ENCODE results near the gene MASP1. TPM values are rescaled to one million over a fixed set of nuclear protein-coding genes. Genes with fewer than 3 reads are reported as not detected.

MASP1 gene
- total RNA-seq, 1 donor from 2014 or later = not detected

DNA sequence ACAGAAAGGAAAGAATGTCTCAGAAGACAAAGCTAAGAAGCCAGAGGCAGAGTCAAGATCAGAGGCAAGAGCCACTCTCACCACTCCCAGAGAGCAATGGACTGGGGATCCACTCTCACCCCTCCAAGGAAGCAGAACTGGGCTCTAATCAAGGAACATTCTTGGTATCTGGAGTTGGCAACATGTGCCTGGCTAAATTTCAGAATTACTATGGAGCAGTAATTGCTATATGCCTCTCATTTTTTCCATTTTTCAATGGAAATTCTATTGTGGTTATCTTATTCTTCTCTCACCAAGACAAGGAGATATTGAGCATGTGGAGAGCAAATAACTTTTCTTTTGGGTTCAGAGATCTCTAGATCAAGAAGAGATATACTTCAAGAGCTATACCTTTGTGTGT is 22.1 kb downstream of the MASP1 start:
- Mint-ChIP-seq H3K27ac (no peak overlapping the region), H3K27me3 (ENCODE audit: insufficient read depth) (peaks cover 7% of the 10 kb centered on the region), H3K4me3 (no peak overlapping the region), H3K4me1 (ENCODE audit: low read depth) (no peaks in the 10 kb centered on the region), H3K36me3 (ENCODE audit: low read depth) (no peaks in the 10 kb centered on the region), H3K9me3 (no peaks in the 10 kb centered on the region)
- no peak for DNase-seq (ENCODE audit: low spot score)
- intact Hi-C loops (cut with micrococcal nuclease) = no loop called here

DNA sequence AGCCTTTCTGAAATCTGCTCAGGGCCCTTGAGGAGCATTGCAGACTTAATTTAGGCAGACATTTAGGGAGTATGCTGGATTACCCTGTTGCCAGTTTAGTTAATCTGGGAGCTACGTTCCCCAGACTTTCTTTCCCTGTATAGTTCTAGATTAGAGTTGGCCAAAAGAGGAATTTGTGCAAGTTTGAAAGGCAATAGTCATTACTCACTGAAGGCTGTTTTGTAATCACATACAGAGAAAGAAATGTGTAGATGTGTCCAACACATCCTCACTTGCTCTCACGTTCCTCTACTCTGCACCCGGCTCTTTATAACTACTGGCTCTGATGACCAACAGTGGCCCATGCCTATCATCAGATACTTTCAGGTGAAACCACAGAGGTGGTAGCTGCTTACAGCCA is 24.2 kb downstream of the MASP1 start:
- intact Hi-C loops (cut with micrococcal nuclease) = no loop called here
- DNase-seq (ENCODE audit: low spot score) = no peak
- no peak overlapping the region for H3K27ac Mint-ChIP-seq
- H3K4me3 Mint-ChIP-seq = no peak overlapping the region
- H3K9me3 Mint-ChIP-seq = no peaks in the 10 kb centered on the region
- peaks cover 8% of the 10 kb centered on the region for H3K27me3 Mint-ChIP-seq (ENCODE audit: insufficient read depth)
- H3K4me1 Mint-ChIP-seq (ENCODE audit: low read depth) = no peaks in the 10 kb centered on the region
- H3K36me3 Mint-ChIP-seq (ENCODE audit: low read depth) = no peaks in the 10 kb centered on the region

DNA sequence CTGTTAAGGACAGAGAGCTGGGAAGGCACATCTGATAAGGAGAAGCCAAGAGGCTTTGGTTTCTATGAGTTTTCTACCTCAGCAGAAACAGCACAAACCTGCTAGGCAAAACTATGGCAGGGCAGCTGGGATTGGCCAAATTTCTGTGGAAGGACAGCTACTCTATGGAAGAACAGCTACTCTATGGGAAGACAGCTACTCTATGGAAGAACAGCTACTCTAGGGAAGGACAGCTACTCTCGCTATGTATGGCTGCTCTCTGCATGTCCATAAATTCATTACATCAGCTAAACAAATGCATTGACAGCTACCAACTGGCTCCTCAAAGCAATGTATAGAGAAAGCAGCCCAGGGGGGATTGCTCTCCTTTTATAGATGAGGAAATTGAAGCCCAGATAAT is 24.8 kb downstream of the MASP1 start:
- Mint-ChIP-seq H3K4me1 (ENCODE audit: low read depth) (no peaks in the 10 kb centered on the region), H3K9me3 (no peaks in the 10 kb centered on the region), H3K36me3 (ENCODE audit: low read depth) (no peaks in the 10 kb centered on the region), H3K27ac (no peak overlapping the region), H3K27me3 (ENCODE audit: insufficient read depth) (peaks cover 8% of the 10 kb centered on the region), H3K4me3 (no peak overlapping the region)
- intact Hi-C loops (cut with micrococcal nuclease) = no loop called here
- DNase-seq (ENCODE audit: low spot score) = no peak

DNA sequence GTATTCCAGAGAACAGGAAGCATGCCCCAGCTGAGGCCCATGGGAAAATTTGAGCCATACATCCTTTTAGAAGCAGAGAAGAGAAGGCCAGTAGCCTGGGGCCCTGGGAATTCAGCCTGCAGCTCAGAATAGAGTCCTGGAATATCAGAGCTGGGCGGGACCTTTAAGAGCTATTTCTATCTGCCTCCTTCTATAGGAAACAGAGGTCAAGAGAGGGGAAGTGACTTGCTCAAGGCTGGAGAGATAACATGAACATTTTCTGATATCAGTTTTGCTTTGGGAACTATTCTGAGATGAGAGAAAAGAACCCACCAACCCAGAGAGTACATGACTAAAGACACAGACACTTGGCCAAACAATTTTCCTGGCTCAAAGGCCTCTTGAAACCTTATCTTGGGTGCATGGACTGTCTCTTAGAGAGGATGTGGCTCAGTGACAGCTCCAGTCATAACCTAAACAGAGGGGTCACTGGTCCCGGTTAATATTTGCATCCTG is 26.0 kb downstream of the MASP1 start:
- H3K9me3 Mint-ChIP-seq = no peaks in the 10 kb centered on the region
- H3K4me3 Mint-ChIP-seq = no peak overlapping the region
- no peak for DNase-seq (ENCODE audit: low spot score)
- H3K4me1 Mint-ChIP-seq (ENCODE audit: low read depth) = no peaks in the 10 kb centered on the region
- intact Hi-C loops (cut with micrococcal nuclease) = no loop called here
- H3K27me3 Mint-ChIP-seq (ENCODE audit: insufficient read depth) = peaks cover 8% of the 10 kb centered on the region
- no peaks in the 10 kb centered on the region for H3K36me3 Mint-ChIP-seq (ENCODE audit: low read depth)
- no peak overlapping the region for H3K27ac Mint-ChIP-seq

DNA sequence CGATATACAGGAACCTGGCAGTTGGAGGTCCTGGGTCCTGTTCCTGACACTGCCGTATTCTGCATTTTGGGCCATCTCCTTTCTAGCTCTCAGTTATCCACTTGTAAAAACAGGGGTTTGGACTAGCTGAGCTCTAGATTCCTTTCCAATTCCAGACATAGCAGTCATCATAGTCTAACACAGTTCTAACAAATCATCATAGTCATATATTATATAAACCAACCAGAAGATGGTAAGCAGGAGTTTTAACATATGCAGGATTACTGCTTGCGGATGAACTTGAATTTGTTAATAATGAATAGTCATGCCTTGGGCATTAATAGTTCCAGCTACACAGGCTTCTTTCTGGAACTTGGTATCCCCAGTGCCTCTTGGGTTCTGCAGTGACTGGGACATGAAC is 26.6 kb downstream of the MASP1 start:
- H3K36me3 Mint-ChIP-seq (ENCODE audit: low read depth) = no peaks in the 10 kb centered on the region
- no peaks in the 10 kb centered on the region for H3K9me3 Mint-ChIP-seq
- DNase-seq (ENCODE audit: low spot score) = no peak
- no peaks in the 10 kb centered on the region for H3K4me1 Mint-ChIP-seq (ENCODE audit: low read depth)
- H3K4me3 Mint-ChIP-seq = no peak overlapping the region
- intact Hi-C loops (cut with micrococcal nuclease) = no loop called here
- no peak overlapping the region for H3K27ac Mint-ChIP-seq
- H3K27me3 Mint-ChIP-seq (ENCODE audit: insufficient read depth) = peaks cover 8% of the 10 kb centered on the region

DNA sequence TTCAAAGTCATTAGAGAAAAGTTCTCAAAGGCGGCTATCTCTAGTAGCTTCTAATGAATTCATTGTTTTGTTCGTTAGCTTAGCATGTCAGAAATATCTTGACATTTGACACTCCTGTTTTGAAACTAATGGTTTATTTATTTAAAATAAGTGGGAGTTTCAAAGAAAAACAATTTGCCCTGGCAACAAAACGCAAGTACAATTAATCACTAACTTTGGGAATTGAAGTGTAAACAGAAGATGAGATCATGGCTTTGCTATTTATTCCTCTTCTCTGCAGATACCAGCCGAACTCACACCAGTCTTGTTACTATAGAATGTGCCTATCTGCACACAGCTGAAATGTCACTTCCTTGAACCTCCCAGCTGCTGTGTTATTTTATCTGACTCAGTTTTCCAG is 27.5 kb downstream of the MASP1 start:
- peaks cover 8% of the 10 kb centered on the region for H3K27me3 Mint-ChIP-seq (ENCODE audit: insufficient read depth)
- H3K27ac Mint-ChIP-seq = no peak overlapping the region
- no peaks in the 10 kb centered on the region for H3K9me3 Mint-ChIP-seq
- no peaks in the 10 kb centered on the region for H3K36me3 Mint-ChIP-seq (ENCODE audit: low read depth)
- H3K4me3 Mint-ChIP-seq = no peak overlapping the region
- no peaks in the 10 kb centered on the region for H3K4me1 Mint-ChIP-seq (ENCODE audit: low read depth)
- no peak for DNase-seq (ENCODE audit: low spot score)
- intact Hi-C loops (cut with micrococcal nuclease) = no loop called here

DNA sequence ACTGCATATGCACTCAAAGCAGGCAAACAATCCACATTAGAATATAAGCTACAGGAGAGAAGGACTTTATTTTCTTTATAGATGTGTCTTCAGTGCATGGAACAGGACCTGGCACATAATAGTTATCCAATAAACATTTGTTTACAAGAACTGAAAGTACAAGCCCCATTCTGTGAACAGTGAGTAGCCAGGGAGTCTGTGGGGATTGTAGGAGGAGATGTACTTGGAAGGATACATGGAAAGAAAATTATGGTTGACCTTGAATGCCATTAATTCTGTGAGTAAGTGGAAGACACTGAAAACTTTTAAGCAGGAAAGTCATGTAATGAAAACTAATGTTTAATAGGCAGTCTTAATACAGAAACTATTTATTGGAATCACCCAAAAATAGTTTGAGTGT is 28.3 kb downstream of the MASP1 start:
- no peaks in the 10 kb centered on the region for H3K9me3 Mint-ChIP-seq
- H3K4me3 Mint-ChIP-seq = no peak overlapping the region
- no peak overlapping the region for H3K27ac Mint-ChIP-seq
- H3K27me3 Mint-ChIP-seq (ENCODE audit: insufficient read depth) = peaks cover 8% of the 10 kb centered on the region
- DNase-seq (ENCODE audit: low spot score) = no peak
- intact Hi-C loops (cut with micrococcal nuclease) = no loop called here
- no peaks in the 10 kb centered on the region for H3K36me3 Mint-ChIP-seq (ENCODE audit: low read depth)
- no peaks in the 10 kb centered on the region for H3K4me1 Mint-ChIP-seq (ENCODE audit: low read depth)

DNA sequence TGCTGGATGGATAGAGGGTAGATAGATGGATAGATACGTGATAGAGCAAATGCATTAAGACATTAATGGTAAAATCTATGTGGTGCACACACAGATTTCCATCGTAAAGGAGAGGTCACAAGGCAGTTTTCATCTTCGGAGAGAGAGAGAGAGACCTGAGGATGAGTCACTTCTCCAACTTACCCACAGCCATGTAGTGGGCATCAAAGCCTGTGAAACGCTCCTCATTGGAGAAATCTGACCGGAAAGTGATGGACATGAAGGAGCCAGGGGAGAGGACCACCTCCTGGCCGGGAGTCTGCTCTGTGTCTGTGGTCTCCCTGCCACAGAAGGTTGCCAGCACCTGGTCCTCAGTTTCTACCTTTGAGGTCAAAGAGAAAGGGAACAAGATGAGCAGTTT is 29.2 kb downstream of the MASP1 start:
- Mint-ChIP-seq H3K4me1 (ENCODE audit: low read depth) (no peaks in the 10 kb centered on the region), H3K27me3 (ENCODE audit: insufficient read depth) (peaks cover 10% of the 10 kb centered on the region), H3K27ac (no peak overlapping the region), H3K36me3 (ENCODE audit: low read depth) (no peaks in the 10 kb centered on the region), H3K4me3 (no peak overlapping the region), H3K9me3 (no peaks in the 10 kb centered on the region)
- DNase-seq (ENCODE audit: low spot score) = no peak
- intact Hi-C loops (cut with micrococcal nuclease) = no loop called here

DNA sequence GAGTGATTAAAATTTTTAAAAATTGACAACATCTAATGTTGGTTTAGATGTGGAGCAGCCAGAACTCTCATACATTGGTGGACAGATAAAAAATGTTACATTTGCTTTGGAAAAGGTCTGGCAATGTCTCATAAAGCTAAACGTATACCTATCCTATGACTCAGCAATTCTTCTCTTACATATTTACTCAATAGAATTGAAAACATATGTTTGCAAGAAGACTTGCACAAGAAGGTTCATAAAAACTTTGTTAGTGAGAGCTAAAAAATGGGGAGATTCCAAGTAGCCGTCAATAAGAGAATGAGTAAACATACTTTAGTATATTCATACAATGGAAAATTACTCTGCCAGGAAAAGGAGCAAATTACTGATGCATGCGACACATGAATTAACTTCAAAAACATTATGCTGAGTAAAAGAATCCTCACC is 30.0 kb downstream of the MASP1 start:
- Mint-ChIP-seq H3K9me3 (no peaks in the 10 kb centered on the region), H3K4me1 (ENCODE audit: low read depth) (no peaks in the 10 kb centered on the region), H3K4me3 (no peak overlapping the region), H3K36me3 (ENCODE audit: low read depth) (no peaks in the 10 kb centered on the region), H3K27ac (no peak overlapping the region), H3K27me3 (ENCODE audit: insufficient read depth) (peaks cover 10% of the 10 kb centered on the region)
- intact Hi-C loops (cut with micrococcal nuclease) = no loop called here
- no peak for DNase-seq (ENCODE audit: low spot score)

DNA sequence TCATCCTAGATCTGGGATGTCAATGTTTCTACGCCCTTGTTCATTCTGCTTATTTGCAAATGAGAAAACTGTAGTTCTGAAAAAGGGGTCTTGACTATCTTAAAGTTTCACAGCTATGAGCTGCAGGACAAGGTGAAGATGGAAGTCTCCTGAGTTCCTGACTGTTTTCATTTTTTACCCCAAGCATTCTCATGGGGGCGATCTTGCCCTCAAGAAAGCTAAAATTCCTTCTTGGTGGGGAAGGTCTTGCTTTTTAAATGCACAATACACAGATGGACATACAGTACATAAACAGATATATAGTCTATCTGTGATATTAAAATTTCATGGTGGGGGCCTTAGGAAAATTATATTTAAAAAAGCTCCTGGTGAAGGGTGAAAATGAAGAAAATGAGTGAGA is 32.4 kb downstream of the MASP1 start:
- DNase-seq (ENCODE audit: low spot score) = no peak
- no peak overlapping the region for H3K4me3 Mint-ChIP-seq
- H3K27me3 Mint-ChIP-seq (ENCODE audit: insufficient read depth) = peaks cover 8% of the 10 kb centered on the region
- intact Hi-C loops (cut with micrococcal nuclease) = no loop called here
- no peaks in the 10 kb centered on the region for H3K36me3 Mint-ChIP-seq (ENCODE audit: low read depth)
- no peaks in the 10 kb centered on the region for H3K4me1 Mint-ChIP-seq (ENCODE audit: low read depth)
- no peak overlapping the region for H3K27ac Mint-ChIP-seq
- H3K9me3 Mint-ChIP-seq = no peaks in the 10 kb centered on the region

DNA sequence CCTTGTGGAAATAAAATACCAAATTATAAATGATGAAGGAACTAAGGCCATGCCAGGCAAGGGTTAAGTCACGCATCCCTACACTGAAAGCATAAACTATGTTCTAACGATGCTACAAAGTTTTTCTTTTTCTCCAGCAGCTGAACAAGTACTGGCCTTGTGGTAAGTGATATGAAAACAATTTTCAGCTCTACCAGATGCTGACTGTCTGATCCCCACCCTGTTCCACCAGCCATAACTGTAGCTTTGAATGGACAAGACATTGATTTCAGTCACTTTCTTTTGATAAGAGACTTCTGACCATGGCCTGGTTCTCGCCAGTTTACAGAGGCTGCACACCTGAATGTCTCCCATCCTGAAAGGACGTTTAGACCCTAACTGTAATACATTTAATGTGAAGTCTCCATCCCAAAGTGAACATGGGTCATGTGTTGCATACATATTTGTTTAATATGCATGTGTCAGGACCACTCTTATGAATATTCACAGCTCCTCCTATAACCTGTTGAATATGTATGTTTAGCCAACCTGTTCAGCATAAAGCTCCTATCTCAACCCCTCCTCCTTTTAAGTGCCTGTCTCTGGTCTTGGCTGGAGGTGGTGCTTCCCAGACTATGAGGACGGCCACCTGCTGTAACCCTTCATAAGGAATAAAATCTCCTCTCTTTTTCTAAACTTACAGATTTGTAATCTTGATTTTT is 33.4 kb downstream of the MASP1 start:
- H3K27ac Mint-ChIP-seq = no peak overlapping the region
- no peak overlapping the region for H3K4me3 Mint-ChIP-seq
- H3K9me3 Mint-ChIP-seq = no peaks in the 10 kb centered on the region
- H3K36me3 Mint-ChIP-seq (ENCODE audit: low read depth) = no peaks in the 10 kb centered on the region
- intact Hi-C loops (cut with micrococcal nuclease) = no loop called here
- peaks cover 6% of the 10 kb centered on the region for H3K27me3 Mint-ChIP-seq (ENCODE audit: insufficient read depth)
- no peak for DNase-seq (ENCODE audit: low spot score)
- no peaks in the 10 kb centered on the region for H3K4me1 Mint-ChIP-seq (ENCODE audit: low read depth)

DNA sequence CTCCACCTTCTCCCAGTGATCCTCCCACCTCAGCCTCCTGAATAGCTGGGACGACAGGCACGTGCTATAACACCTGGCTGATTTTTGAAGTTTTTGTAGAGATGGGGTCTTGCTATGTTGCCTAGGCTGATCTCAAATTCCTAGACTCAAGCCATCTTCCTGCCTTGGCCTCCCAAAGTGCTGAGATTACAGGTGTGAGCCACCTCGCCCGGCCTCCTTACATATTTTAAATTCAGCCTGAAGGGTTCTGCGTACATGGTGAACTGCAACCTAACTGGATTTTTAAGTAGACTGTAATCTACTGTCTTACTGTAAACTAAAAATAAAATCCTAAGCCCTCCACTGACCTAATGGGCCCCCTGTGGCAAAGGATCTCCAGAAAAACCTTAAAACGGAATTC is 34.1 kb downstream of the MASP1 start:
- no peak overlapping the region for H3K4me3 Mint-ChIP-seq
- no peaks in the 10 kb centered on the region for H3K4me1 Mint-ChIP-seq (ENCODE audit: low read depth)
- no peaks in the 10 kb centered on the region for H3K36me3 Mint-ChIP-seq (ENCODE audit: low read depth)
- H3K9me3 Mint-ChIP-seq = no peaks in the 10 kb centered on the region
- no peak overlapping the region for H3K27ac Mint-ChIP-seq
- intact Hi-C loops (cut with micrococcal nuclease) = no loop called here
- H3K27me3 Mint-ChIP-seq (ENCODE audit: insufficient read depth) = peaks cover 4% of the 10 kb centered on the region
- DNase-seq (ENCODE audit: low spot score) = no peak

DNA sequence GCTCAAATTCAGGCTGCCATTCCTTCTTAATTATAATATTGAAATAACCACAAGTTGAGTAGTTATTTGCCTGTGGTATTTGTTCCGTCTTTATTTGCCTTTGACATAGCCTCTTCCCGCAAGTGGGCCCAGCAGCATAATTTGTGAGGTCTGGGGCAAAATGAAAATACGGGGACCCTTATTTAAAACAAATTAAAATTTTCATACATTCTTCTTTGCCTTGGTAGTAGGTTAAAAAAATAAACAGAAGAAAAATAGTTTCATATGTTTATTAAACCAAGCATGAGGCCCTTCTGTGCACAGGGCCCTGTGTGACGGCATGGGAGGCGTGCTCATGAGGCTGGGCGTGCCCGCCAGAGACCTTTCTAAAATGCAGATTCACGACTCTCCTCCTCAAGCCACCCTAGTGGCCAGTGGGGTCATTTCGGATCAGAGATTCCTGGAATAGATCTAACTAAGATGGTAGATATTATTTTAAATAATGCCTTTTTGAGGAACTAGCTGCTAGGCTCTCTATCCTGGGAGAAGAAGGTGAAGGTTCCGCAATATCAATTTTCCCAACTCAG is 35.4 kb downstream of the MASP1 start:
- no peaks in the 10 kb centered on the region for H3K4me1 Mint-ChIP-seq (ENCODE audit: low read depth)
- no peak for DNase-seq (ENCODE audit: low spot score)
- no peak overlapping the region for H3K27ac Mint-ChIP-seq
- H3K4me3 Mint-ChIP-seq = no peak overlapping the region
- H3K9me3 Mint-ChIP-seq = no peaks in the 10 kb centered on the region
- peaks cover 4% of the 10 kb centered on the region for H3K27me3 Mint-ChIP-seq (ENCODE audit: insufficient read depth)
- intact Hi-C loops (cut with micrococcal nuclease) = no loop called here
- no peaks in the 10 kb centered on the region for H3K36me3 Mint-ChIP-seq (ENCODE audit: low read depth)

DNA sequence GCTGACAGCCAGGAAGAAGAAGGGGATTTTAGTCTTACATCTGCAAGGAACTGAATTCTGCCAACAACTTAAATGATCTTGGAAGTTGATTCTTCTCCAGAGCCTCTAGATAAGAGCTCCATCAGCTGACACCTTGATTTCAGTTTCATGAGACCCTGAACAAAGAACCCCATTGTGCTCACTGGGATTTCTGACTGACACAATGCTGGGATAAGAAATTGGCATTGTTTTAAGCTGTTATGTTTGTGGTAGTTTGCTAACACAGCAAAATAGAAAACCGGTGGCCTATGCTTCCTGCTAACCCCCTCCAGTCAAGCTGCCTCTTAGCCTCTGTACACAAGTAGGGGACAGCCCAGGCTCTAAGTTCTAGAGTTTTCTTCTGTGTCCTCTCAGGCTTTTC is 36.2 kb downstream of the MASP1 start:
- Mint-ChIP-seq H3K27ac (no peak overlapping the region), H3K9me3 (no peaks in the 10 kb centered on the region), H3K27me3 (ENCODE audit: insufficient read depth) (peaks cover 4% of the 10 kb centered on the region), H3K4me3 (no peak overlapping the region), H3K4me1 (ENCODE audit: low read depth) (no peaks in the 10 kb centered on the region), H3K36me3 (ENCODE audit: low read depth) (no peaks in the 10 kb centered on the region)
- intact Hi-C loops (cut with micrococcal nuclease) = no loop called here
- DNase-seq (ENCODE audit: low spot score) = no peak

Measured in activated T-helper 1 cell treated with anti-CD3 and anti-CD28 coated beads, Interleukin-12 subunit alpha, Interleukin-12 subunit beta, Interleukin-2, Interleukin-4 antibody, amounts not matched to agents 30 ng/mL and 10 ng/mL and 1 ng/mL, durations not matched to agents 14 hours and 24 hours and 36 hours (primary cell).